ENCODE data around the gene CIROP. TPM values are rescaled to one million over a fixed set of nuclear protein-coding genes. Genes with fewer than 3 reads are reported as not detected.

The CIROP gene
- total RNA-seq, 1 experiment from 2014 or later: not detected

DNA sequence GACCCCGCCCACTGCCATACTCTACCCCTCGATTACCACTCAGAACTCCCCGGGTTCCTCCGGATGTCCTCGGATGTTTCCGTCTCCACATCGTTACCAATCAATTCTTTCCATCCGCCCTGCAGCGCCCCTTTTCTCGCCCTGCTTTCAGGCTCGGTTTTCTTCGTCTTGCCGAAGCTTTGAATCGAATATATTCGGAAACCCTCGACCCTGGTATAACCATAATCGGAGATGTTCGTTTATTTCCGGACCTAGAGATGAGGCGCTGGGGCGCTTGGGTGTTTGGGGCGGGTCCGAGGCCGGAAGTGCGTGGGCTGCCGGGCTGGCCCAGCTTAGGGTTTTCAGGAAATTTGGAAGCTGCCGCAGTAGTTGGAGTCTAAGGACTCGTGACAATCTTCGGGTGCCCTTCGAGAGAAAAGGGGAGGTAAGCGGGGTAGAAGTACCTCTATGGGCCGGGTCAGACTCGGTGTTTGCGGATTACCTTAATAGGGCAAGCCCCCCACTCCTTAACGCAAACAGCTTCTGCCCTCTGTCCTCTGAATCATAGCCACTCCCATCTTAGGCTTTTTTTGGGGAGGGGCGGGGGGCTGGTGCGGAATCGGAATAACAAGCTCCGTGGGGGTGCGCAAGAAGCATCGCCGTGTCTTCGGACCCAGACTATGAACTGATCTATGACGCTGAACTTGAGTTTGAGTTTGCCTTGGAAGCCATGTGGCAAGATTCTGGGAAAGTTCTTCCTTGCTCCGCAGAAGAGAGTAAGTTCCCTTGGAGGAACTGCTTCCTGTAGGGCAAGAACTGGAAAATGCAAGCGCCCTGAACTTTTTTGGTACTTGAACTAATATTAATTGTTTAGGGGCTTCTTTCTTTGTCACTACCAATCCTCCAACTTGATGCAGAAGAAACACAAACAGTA is 9.3 kb downstream of the CIROP start, which contains the start of gene C14orf119:
Gene C14orf119 (plus strand): TSS at position 310 of the 913 bp plus-strand sequence. CDS start 2,154 bp downstream, outside the sequence.
- intact Hi-C loops (cut with micrococcal nuclease; ENCODE audit: unreplicated experiment): loop anchor here (2.0 kb wide), 1 partner anchor 17 kb away; no protein-coding TSS in a partner anchor
- H3K4me2 ChIP-seq: peak within 1 kb of the TSS; percentile 98
- DNase-seq: peak; percentile 96
- H2AFZ ChIP-seq: peak within 1 kb of the TSS; percentile 82
- peak within 1 kb of the TSS; percentile 98 for H3K4me3 ChIP-seq
- H3K9me3 ChIP-seq (ENCODE audit: insufficient read depth, low read depth): no peaks in the 10 kb centered on the region
- no peaks in the 10 kb centered on the region for H3K27me3 ChIP-seq (ENCODE audit: insufficient read depth, low read depth)
- no peaks in the 10 kb centered on the region for H3K9me2 ChIP-seq (ENCODE audit: insufficient read depth)
- peaks cover 78% of the 10 kb centered on the region for H3K79me2 ChIP-seq (ENCODE audit: low read depth)
- H4K20me1 ChIP-seq (ENCODE audit: insufficient read depth): peaks cover 12% of the 10 kb centered on the region
- ChIA-PET POLR2A (ENCODE audit: unreplicated experiment) (interaction anchor here (0.6 to 1.2 kb wide), 19 partner anchors 13 to 674 kb away, joined by 3 to 11 read pairs (median 4); partner anchors contain the start of genes AJUBA and PRMT5), CTCF (interaction anchor here (0.6 to 2.0 kb wide), 10 partner anchors 13 to 349 kb away, joined by 3 to 16 read pairs (median 6); no protein-coding TSS in a partner anchor)
- H3K27ac ChIP-seq: peak within 1 kb of the TSS; percentile 89
- TF ChIP-seq, protein P1, sequence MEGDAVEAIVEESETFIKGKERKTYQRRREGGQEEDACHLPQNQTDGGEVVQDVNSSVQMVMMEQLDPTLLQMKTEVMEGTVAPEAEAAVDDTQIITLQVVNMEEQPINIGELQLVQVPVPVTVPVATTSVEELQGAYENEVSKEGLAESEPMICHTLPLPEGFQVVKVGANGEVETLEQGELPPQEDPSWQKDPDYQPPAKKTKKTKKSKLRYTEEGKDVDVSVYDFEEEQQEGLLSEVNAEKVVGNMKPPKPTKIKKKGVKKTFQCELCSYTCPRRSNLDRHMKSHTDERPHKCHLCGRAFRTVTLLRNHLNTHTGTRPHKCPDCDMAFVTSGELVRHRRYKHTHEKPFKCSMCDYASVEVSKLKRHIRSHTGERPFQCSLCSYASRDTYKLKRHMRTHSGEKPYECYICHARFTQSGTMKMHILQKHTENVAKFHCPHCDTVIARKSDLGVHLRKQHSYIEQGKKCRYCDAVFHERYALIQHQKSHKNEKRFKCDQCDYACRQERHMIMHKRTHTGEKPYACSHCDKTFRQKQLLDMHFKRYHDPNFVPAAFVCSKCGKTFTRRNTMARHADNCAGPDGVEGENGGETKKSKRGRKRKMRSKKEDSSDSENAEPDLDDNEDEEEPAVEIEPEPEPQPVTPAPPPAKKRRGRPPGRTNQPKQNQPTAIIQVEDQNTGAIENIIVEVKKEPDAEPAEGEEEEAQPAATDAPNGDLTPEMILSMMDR (conservative IDR thresholded peaks at IDR 0.05): no peak
- no peak for TF ChIP-seq EZH2 (IDR thresholded peaks at IDR 0.05; ENCODE audit: low read depth)
- H3K36me3 ChIP-seq (ENCODE audit: low read depth): peaks cover 44% of the 10 kb centered on the region; the same call in 1 of the 2 replicates
- H3F3A ChIP-seq (ENCODE audit: insufficient read depth, low read depth): peaks cover 8% of the 10 kb centered on the region
- peaks cover 25% of the 10 kb centered on the region for H3K4me1 ChIP-seq (replicated peaks; ENCODE audit: insufficient read depth)
- TSS peak; percentile 70 for BruUV-seq (replicated peaks)

DNA sequence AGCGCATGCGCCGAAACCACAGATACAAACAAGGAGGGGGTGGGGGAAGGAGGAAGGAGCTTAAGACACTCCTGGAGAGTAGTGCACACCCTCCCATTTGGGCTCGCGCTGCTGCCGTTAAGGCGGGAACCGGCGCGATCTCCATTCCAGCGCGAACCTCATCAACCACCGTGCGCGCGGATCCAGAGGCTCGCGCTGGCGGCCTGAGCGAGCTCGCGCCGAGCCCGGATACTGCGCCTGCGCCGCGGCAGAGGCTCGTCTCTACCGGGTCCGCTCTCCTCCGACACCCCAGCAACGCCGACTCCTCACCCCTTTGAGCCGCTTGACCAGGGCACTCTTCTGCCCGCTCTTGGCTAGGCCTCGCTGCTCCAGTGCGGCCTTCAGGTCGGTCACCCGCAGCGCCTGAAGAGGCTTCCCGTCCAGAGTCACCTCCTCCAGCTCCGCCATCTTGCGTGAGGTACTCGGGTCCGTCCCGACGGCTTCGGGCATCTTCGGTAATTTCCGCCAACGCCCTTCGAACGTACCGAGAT is 10.1 kb downstream of the CIROP start, which contains the start of gene ACIN1:
Gene ACIN1 (minus strand): TSS at position 471 of the 530 bp plus-strand sequence. CDS start 24 bp downstream, at position 447.
- Histone ChIP-seq H4K20me1 (ENCODE audit: insufficient read depth) (peaks cover 12% of the 10 kb centered on the region), H3K36me3 (ENCODE audit: low read depth) (peaks cover 44% of the 10 kb centered on the region; the same call in 1 of the 2 replicates), H3K4me3 (peak within 1 kb of the TSS; percentile 98), H3F3A (ENCODE audit: insufficient read depth, low read depth) (peaks cover 8% of the 10 kb centered on the region), H3K4me2 (peak within 1 kb of the TSS; percentile 98), H3K27ac (peak within 1 kb of the TSS; percentile 89), H3K27me3 (ENCODE audit: insufficient read depth, low read depth) (no peaks in the 10 kb centered on the region), H2AFZ (peak within 1 kb of the TSS; percentile 82), H3K9me2 (ENCODE audit: insufficient read depth) (no peaks in the 10 kb centered on the region), H3K4me1 (replicated peaks; ENCODE audit: insufficient read depth) (peaks cover 25% of the 10 kb centered on the region), H3K79me2 (ENCODE audit: low read depth) (peaks cover 80% of the 10 kb centered on the region), H3K9me3 (ENCODE audit: insufficient read depth, low read depth) (no peaks in the 10 kb centered on the region)
- POLR2A ChIA-PET (ENCODE audit: unreplicated experiment): interaction anchor here (0.6 to 1.2 kb wide), 16 partner anchors 13 to 234 kb away, joined by 3 to 13 read pairs (median 4); partner anchors contain the start of genes AJUBA and PRMT5
- DNase-seq: peak in 1 of 2 experiments; percentile 69
- CTCF ChIA-PET: interaction anchor here (0.6 to 2.0 kb wide), 7 partner anchors 12 to 283 kb away, joined by 3 to 14 read pairs (median 4); no protein-coding TSS in a partner anchor
- BruUV-seq (replicated peaks): no TSS peak
- TF ChIP-seq, protein P1 (conservative IDR thresholded peaks at IDR 0.05): no peak
- TF ChIP-seq EZH2 (IDR thresholded peaks at IDR 0.05; ENCODE audit: low read depth): no peak
- intact Hi-C loops (cut with micrococcal nuclease; ENCODE audit: unreplicated experiment): loop anchor here (2.0 kb wide), 1 partner anchor 16 kb away; no protein-coding TSS in a partner anchor
